Measurements from ENCODE around the gene MACF1.
"Not testable (repeated sequence)": the region's sequence is repeated elsewhere in the genome, so short reads cannot be mapped to it uniquely, and the experiment has no call there.

MACF1 gene

DNA sequence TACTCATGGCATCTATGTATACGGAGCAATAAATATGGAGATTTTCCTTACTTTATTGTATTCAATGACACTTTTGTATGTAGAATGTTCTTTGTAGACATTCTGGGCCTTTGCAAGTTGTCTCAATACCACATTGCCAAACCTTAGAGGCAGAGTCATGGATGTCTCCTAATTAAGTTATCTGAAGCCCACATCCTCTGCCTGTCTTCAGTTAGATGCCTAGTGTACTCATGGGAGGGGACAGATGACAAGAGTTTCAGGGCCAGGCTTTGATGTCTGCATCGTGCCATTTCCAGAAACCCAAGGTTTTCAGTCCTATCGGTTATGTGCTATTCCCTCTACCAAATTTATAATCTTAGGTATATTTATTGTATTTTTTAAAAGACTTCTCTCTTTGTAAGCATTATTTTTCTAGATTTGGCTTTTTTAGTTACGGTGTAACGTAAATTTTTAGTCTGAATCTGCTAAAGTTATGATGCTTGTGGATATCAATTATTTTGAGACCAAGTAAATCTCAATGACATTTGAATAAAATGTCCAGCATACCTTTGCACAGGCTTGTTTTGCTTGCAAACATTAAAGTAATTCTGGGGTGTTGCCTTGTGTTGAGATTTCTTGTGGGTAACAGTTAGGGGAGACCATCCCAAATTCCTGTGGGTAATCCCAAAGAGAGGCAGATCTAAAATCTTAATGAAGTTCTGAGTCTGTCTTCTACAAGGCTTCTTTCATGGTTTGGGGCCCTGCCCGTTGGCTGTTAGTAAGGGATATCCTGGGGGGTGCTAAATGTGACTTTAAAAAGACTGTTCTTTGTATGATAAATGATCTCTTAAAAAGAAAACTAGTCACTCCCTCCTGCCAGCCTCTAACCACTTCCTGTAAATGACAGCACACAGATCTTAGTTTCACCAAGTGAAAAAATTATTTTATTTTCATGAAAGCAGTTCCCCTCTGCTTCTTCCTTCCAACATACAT is 8.0 kb upstream of the MACF1 start:
- H3K4me3 ChIP-seq (ENCODE audit: low read depth in 1 of 2, low read length in 2 of 2) = no peak overlapping the region
- no peaks in the 10 kb centered on the region for H3K36me3 ChIP-seq (ENCODE audit: control insufficient read depth in 1 of 2, insufficient read depth in 2 of 2, low read length in 2 of 2)
- peaks cover 12 to 37% of the 10 kb centered on the region in 2 donors for H3K4me1 ChIP-seq (ENCODE audit: control insufficient read depth in 1 of 2, insufficient read depth in 2 of 2, low read length in 2 of 2)
- H3K27me3 ChIP-seq (ENCODE audit: low read depth, low read length) = no peaks in the 10 kb centered on the region
- no peaks in the 10 kb centered on the region for H3K9me3 ChIP-seq (ENCODE audit: control insufficient read depth in 1 of 2, low read length in 2 of 2)
- H3K27ac ChIP-seq (ENCODE audit: low read length) = peak overlapping the region; percentile 87

DNA sequence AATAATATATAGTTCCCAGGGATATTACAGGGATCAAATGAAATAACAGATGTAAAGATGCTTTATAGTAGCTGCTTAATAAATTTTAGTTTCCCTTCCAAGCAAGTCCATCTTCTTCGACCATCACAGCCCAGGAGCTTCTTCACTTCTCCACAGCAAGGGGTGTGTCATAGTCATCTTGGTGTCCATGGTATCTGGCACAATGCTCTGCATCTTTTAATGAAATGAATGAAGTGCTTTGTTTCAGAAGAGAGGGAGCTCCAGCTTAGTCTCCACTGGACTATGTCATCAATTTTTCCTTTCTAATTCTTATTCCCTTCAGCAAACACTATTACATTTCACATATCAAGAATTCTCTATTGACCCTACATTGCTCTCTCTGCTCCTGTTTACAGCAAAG is 4.9 kb upstream of the MACF1 start:
- Histone ChIP-seq H3K4me1 (ENCODE audit: control insufficient read depth in 1 of 2, insufficient read depth in 2 of 2, low read length in 2 of 2) (peaks cover 12 to 29% of the 10 kb centered on the region in 2 donors), H3K36me3 (ENCODE audit: control insufficient read depth in 1 of 2, insufficient read depth in 2 of 2, low read length in 2 of 2) (peaks cover 0 to 1% of the 10 kb centered on the region in 2 donors), H3K4me3 (ENCODE audit: low read depth in 1 of 2, low read length in 2 of 2) (no peak overlapping the region), H3K27me3 (ENCODE audit: low read depth, low read length) (no peaks in the 10 kb centered on the region), H3K27ac (ENCODE audit: low read length) (no peak overlapping the region), H3K9me3 (ENCODE audit: control insufficient read depth in 1 of 2, low read length in 2 of 2) (no peaks in the 10 kb centered on the region)

DNA sequence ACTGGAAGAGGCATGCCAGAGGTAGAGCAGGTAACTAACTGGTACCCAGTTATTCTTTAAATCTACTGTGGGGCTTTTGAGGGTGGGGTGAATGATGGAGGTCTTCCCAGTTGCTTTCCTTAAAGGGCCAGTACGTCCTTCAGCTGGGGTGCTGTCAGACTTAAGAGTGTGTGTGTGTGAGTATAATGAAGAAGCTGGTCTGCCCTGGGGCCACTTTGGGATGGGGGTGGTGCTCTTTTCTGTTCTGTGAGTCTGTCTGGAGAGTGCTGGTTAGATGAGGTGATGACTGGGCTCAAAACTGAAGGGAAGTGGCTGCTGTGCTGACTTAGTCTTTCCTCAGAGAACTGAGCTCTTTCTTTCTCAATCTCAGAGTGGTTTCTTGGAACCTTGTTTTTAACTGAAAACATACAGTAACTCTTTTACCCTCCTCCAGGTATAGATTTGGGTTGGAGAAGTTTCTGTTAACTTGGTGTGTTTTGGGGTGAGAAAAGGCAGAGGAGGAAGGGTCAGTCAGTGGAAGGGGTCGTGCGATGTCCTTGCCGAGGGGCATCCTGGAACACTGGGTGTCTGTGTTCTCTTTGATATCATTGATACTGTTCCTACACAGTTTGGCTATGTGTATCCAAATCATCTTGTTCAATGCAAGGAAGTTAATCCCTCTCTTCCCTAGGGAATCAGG is 746 bp downstream of the MACF1 start:
- no peaks in the 10 kb centered on the region for H3K9me3 ChIP-seq (ENCODE audit: control insufficient read depth in 1 of 2, low read length in 2 of 2)
- H3K4me3 ChIP-seq (ENCODE audit: low read depth in 1 of 2, low read length in 2 of 2) = peak overlapping the region; percentile 74 to 76
- peaks cover 0 to 15% of the 10 kb centered on the region in 2 donors for H3K36me3 ChIP-seq (ENCODE audit: control insufficient read depth in 1 of 2, insufficient read depth in 2 of 2, low read length in 2 of 2)
- peaks cover 0 to 17% of the 10 kb centered on the region in 2 donors for H3K4me1 ChIP-seq (ENCODE audit: control insufficient read depth in 1 of 2, insufficient read depth in 2 of 2, low read length in 2 of 2)
- H3K27me3 ChIP-seq (ENCODE audit: low read depth, low read length) = no peaks in the 10 kb centered on the region
- peak overlapping the region; percentile 98 for H3K27ac ChIP-seq (ENCODE audit: low read length)

DNA sequence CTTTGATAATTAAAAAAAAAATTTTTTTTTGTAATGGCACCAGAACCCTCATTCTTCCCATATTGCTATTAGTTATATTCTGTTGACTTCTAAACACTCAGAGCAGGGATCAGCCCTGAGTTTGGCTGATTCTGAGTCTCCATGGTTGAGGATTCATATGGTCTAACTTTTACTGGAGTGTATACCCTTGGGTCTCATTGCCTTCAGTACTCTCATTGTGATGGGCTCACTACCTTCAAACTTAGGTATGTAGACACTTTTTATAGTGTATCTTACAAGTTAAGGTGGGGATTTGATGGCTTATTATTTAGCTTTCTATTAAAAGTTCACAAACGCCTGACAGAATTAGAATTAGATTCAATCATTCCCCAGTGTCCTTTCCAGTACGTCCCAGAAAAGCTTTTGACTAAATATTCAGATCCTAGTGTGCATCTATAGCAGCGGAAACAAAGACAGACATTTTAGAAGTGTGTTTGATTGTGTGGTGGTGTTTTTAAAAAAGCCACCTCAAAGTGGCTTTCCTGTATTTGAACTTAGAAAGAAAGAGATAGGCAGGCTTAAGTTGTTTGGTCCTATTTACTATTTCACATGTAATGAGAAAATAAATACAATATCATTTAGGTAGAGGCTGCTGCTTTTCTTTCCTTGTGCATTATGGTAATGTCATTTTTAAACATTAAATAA is 1.4 kb downstream of the MACF1 start:
- H3K27me3 ChIP-seq (ENCODE audit: low read depth, low read length) = no peaks in the 10 kb centered on the region
- H3K36me3 ChIP-seq (ENCODE audit: control insufficient read depth in 1 of 2, insufficient read depth in 2 of 2, low read length in 2 of 2) = peaks cover 0 to 15% of the 10 kb centered on the region in 2 donors
- peaks cover 0 to 17% of the 10 kb centered on the region in 2 donors for H3K4me1 ChIP-seq (ENCODE audit: control insufficient read depth in 1 of 2, insufficient read depth in 2 of 2, low read length in 2 of 2)
- H3K27ac ChIP-seq (ENCODE audit: low read length) = peak overlapping the region; percentile 98
- no peaks in the 10 kb centered on the region for H3K9me3 ChIP-seq (ENCODE audit: control insufficient read depth in 1 of 2, low read length in 2 of 2)
- H3K4me3 ChIP-seq (ENCODE audit: low read depth in 1 of 2, low read length in 2 of 2) = peak overlapping the region; percentile 74 to 76

DNA sequence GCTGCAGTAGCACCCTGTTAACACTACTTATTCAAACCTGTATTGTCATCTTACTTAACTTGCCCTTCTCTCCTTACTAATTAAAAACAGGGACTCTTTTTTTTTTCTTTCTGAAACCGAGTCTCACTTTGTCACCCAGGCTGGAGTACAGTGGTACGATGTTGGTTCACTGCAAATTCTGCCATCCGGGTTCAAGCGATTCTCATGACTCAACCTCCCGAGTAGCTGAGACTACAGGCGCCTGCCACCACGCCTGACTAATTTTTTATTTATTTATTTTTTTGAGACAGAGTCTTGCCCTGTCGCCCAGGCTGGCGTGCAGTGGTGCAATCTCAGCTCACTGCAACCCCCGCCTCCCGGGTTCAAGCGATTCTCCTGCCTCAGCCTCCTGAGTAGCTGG is 3.9 kb downstream of the MACF1 start:
- not testable (repeated sequence) for H3K27ac ChIP-seq (ENCODE audit: low read length); H3K4me3 ChIP-seq (ENCODE audit: low read depth in 1 of 2, low read length in 2 of 2); H3K27me3 ChIP-seq (ENCODE audit: low read depth, low read length); H3K9me3 ChIP-seq (ENCODE audit: control insufficient read depth in 1 of 2, low read length in 2 of 2)
- Histone ChIP-seq H3K36me3 (ENCODE audit: control insufficient read depth in 1 of 2, insufficient read depth in 2 of 2, low read length in 2 of 2) (peaks cover 0 to 15% of the 10 kb centered on the region in 2 donors), H3K4me1 (ENCODE audit: control insufficient read depth in 1 of 2, insufficient read depth in 2 of 2, low read length in 2 of 2) (peaks cover 0 to 20% of the 10 kb centered on the region in 2 donors)

DNA sequence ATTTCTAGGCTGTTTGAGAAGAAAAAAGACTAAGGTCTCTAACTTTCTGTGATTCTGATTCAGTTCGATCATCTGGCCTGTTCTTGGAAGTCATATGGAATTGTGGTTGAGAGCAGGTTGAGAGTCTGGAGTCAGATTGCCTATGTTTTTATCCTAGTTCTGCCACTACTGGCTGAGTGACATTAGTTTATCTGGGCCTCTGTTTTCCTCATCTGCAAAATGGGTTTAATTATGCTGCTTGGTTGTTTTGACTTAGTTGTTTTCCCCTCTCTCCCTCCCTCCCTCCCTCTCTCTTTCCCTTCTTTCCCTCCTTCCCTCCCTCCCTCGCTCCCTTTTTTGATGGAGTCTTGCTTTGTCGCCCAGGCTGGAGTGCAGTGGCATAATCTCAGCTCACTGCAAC is 6.2 kb downstream of the MACF1 start:
- H3K27me3 ChIP-seq (ENCODE audit: low read depth, low read length) = no peaks in the 10 kb centered on the region
- peaks cover 0 to 5% of the 10 kb centered on the region in 2 donors for H3K36me3 ChIP-seq (ENCODE audit: control insufficient read depth in 1 of 2, insufficient read depth in 2 of 2, low read length in 2 of 2)
- H3K4me3 ChIP-seq (ENCODE audit: low read depth in 1 of 2, low read length in 2 of 2) = no peak overlapping the region
- H3K9me3 ChIP-seq (ENCODE audit: control insufficient read depth in 1 of 2, low read length in 2 of 2) = no peaks in the 10 kb centered on the region
- H3K27ac ChIP-seq (ENCODE audit: low read length) = no peak overlapping the region
- H3K4me1 ChIP-seq (ENCODE audit: control insufficient read depth in 1 of 2, insufficient read depth in 2 of 2, low read length in 2 of 2) = peaks cover 19 to 33% of the 10 kb centered on the region in 2 donors

DNA sequence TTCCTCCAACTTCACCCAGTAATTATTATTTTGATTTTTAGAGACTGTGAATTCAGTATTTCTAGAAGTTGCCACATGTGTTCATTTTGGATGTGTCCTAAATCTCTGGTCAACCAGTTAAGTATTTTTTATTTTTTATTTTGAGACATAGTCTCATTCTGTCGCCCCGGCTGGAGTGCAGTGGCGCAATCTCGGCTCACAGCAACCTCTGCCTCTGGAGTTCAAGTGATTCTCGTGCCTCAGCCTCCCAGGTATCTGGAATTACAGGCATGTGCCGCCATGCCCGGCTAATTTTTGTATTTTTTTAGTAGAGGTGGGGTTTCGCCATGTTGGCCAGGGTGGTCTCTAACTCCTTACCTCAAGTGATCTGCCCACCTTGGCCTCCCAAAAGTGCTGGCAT is 8.0 kb downstream of the MACF1 start:
- no peak overlapping the region for H3K27ac ChIP-seq (ENCODE audit: low read length)

DNA sequence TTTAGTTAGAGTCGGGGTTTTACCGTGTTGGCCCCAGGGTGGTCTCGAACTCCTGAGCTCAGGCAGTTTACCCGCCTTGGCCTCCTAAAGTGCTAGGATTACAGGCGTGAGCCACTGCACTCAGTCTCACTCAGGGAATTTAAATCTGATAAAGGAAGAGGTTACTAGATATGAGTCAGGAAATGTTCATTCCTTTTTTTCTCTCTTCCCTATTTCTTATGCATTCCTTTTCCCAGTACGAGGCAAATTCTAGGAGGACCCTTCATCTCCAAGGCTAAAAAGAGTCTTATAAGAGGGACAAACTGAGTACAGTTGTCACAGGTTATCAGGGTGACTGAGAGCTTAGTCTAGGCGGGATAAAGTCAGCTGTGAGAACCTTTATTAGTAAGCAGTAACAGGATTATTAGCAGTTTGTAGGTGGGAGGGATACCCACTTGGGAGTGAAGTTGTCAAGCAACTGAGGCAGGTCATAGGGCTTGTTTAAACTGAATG is 9.1 kb downstream of the MACF1 start:
- Histone ChIP-seq H3K36me3 (ENCODE audit: control insufficient read depth in 1 of 2, insufficient read depth in 2 of 2, low read length in 2 of 2) (no peaks in the 10 kb centered on the region), H3K9me3 (ENCODE audit: control insufficient read depth in 1 of 2, low read length in 2 of 2) (no peaks in the 10 kb centered on the region), H3K4me1 (ENCODE audit: control insufficient read depth in 1 of 2, insufficient read depth in 2 of 2, low read length in 2 of 2) (peaks cover 19 to 41% of the 10 kb centered on the region in 2 donors), H3K27me3 (ENCODE audit: low read depth, low read length) (no peaks in the 10 kb centered on the region), H3K27ac (ENCODE audit: low read length) (peak overlapping the region; percentile 40), H3K4me3 (ENCODE audit: low read depth in 1 of 2, low read length in 2 of 2) (peak overlapping the region in 1 of 2 donors; percentile 14)

More for the DNA sequence above, 8.0 kb downstream of the MACF1 start:
- Histone ChIP-seq H3K4me1 (ENCODE audit: control insufficient read depth in 1 of 2, insufficient read depth in 2 of 2, low read length in 2 of 2) (peaks cover 19 to 39% of the 10 kb centered on the region in 2 donors), H3K9me3 (ENCODE audit: control insufficient read depth in 1 of 2, low read length in 2 of 2) (no peaks in the 10 kb centered on the region), H3K36me3 (ENCODE audit: control insufficient read depth in 1 of 2, insufficient read depth in 2 of 2, low read length in 2 of 2) (no peaks in the 10 kb centered on the region), H3K4me3 (ENCODE audit: low read depth in 1 of 2, low read length in 2 of 2) (no peak overlapping the region), H3K27me3 (ENCODE audit: low read depth, low read length) (no peaks in the 10 kb centered on the region)

DNA sequence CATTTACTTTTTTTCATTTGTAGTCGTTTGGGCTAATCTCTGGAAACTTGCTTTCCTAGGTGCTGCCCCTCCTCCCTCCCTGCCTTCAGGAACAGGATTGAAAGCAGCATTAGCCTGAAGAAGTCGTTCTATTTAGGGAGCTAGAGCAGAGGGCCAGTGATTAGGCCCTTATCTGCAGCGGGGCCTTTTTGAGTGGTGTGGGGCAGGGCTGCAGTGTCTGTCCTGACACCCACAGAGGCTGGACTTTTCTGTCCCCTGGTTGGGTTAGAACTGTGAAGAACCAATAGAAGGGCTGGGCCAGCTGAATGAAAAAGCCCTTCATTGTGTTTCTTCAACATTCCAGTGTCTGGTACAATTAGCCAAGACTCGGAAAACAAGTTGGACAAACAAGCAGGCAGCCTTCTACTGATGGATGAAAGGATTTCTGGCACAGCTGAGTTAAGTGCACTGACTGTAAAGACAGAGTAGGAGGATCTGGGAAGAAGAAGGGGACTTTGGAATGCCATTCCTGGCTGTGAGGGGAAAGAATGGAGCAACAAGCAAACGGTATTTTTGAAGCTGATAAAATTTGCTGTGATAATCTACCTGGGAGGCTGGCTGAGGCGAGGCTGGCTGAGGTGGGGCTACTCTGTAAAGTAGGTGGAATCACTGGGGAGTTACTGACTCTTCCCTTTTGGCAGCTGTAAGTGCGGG is 9.7 kb downstream of the MACF1 start:
- H3K36me3 ChIP-seq (ENCODE audit: control insufficient read depth in 1 of 2, insufficient read depth in 2 of 2, low read length in 2 of 2) = no peaks in the 10 kb centered on the region
- H3K27ac ChIP-seq (ENCODE audit: low read length) = peak overlapping the region; percentile 40
- peak overlapping the region in 1 of 2 donors; percentile 14 for H3K4me3 ChIP-seq (ENCODE audit: low read depth in 1 of 2, low read length in 2 of 2)
- H3K4me1 ChIP-seq (ENCODE audit: control insufficient read depth in 1 of 2, insufficient read depth in 2 of 2, low read length in 2 of 2) = peaks cover 19 to 44% of the 10 kb centered on the region in 2 donors
- no peaks in the 10 kb centered on the region for H3K27me3 ChIP-seq (ENCODE audit: low read depth, low read length)
- no peaks in the 10 kb centered on the region for H3K9me3 ChIP-seq (ENCODE audit: control insufficient read depth in 1 of 2, low read length in 2 of 2)

DNA sequence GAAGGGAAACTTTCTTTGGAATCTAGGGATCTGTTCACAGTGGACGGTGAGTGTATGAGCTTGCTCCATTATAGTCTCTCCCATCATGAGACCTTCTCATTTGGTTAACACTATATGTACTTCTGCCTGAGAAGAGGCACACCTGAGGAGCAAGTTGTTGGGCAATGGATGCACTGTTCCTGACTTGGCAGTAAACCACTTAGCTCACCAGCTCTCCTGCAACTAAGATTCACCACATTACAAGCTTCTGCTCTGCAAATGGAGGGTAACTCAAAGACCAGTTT is 10.2 kb downstream of the MACF1 start:
- no peaks in the 10 kb centered on the region for H3K27me3 ChIP-seq (ENCODE audit: low read depth, low read length)
- H3K36me3 ChIP-seq (ENCODE audit: control insufficient read depth in 1 of 2, insufficient read depth in 2 of 2, low read length in 2 of 2) = no peaks in the 10 kb centered on the region
- no peaks in the 10 kb centered on the region for H3K9me3 ChIP-seq (ENCODE audit: control insufficient read depth in 1 of 2, low read length in 2 of 2)
- H3K4me3 ChIP-seq (ENCODE audit: low read depth in 1 of 2, low read length in 2 of 2) = no peak overlapping the region
- peak overlapping the region; percentile 40 for H3K27ac ChIP-seq (ENCODE audit: low read length)
- peaks cover 19 to 44% of the 10 kb centered on the region in 2 donors for H3K4me1 ChIP-seq (ENCODE audit: control insufficient read depth in 1 of 2, insufficient read depth in 2 of 2, low read length in 2 of 2)

All from muscle layer of duodenum (tissue), 2 donors.